ENCODE results near the gene UTF1. TPM values are rescaled to one million over a fixed set of nuclear protein-coding genes. Genes with fewer than 3 reads are reported as not detected.

Gene UTF1
- total RNA-seq, 6 experiments from 2014 or later = not detected

DNA sequence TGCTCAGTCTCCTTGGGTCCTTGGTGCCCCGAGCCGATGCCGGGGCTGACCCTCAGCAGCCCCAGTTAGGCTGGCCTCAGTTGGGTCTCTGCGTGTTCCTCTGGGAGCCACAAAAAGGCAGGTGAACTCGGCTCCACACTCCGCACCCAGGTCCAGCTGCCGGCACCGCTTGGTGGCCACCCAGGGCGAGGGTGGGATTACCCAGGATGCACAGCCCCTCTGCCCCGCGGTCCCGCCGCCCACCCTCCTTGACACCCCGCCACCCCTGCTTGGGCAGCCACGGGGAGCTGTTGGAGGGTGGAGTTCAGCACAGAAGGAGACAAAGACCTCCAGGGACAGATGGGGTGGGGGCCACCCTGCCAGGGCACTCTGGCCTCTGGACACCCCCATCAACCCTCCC, 25.3 kb downstream of the UTF1 start:
- Mint-ChIP-seq H3K36me3 (ENCODE audit: low read depth) (no peaks in the 10 kb centered on the region), H3K27me3 (ENCODE audit: insufficient read depth) (peaks cover 16% of the 10 kb centered on the region), H3K27ac (no peak overlapping the region), H3K9me3 (no peaks in the 10 kb centered on the region), H3K4me1 (ENCODE audit: low read depth) (peaks cover 23% of the 10 kb centered on the region), H3K4me3 (no peak overlapping the region)
- no peak for DNase-seq
- TF ChIP-seq, protein P1, sequence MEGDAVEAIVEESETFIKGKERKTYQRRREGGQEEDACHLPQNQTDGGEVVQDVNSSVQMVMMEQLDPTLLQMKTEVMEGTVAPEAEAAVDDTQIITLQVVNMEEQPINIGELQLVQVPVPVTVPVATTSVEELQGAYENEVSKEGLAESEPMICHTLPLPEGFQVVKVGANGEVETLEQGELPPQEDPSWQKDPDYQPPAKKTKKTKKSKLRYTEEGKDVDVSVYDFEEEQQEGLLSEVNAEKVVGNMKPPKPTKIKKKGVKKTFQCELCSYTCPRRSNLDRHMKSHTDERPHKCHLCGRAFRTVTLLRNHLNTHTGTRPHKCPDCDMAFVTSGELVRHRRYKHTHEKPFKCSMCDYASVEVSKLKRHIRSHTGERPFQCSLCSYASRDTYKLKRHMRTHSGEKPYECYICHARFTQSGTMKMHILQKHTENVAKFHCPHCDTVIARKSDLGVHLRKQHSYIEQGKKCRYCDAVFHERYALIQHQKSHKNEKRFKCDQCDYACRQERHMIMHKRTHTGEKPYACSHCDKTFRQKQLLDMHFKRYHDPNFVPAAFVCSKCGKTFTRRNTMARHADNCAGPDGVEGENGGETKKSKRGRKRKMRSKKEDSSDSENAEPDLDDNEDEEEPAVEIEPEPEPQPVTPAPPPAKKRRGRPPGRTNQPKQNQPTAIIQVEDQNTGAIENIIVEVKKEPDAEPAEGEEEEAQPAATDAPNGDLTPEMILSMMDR (IDR thresholded peaks at IDR 0.05) = no peak

DNA sequence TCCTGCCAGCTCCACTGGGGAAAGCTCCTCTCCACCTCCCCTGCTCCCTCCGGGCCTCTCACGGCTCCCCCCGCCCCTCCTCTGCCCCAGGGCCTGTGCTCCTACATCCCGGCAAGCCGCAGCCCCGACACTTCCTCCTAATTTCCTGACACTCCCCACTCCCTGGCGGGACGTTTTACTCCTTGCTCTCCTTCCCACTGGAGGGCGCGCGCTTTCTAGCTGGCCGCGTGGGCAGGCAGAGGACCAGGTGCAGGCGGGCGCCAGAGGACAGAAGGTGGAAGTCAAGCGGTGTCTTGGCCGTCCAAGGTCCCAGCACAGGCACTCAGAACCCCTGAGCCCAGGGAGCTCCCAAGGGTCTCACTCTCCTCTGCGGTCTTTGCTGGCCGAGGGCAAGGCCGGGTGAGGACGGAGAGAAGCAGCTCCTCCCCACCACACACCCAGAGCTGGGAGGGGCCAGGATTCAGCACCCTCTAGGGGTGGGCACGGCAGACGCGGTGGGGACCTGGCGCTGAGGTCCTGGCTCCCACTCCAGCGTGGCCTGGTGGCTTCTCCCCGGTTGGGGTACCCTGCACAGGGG, 27.6 kb downstream of the UTF1 start:
- Mint-ChIP-seq H3K9me3 (no peaks in the 10 kb centered on the region), H3K27ac (peak overlapping the region; percentile 59), H3K4me1 (ENCODE audit: low read depth) (peaks cover 32% of the 10 kb centered on the region), H3K4me3 (peak overlapping the region; percentile 57), H3K27me3 (ENCODE audit: insufficient read depth) (peaks cover 11% of the 10 kb centered on the region), H3K36me3 (ENCODE audit: low read depth) (no peaks in the 10 kb centered on the region)
- TF ChIP-seq, protein P1 (IDR thresholded peaks at IDR 0.05) = peak; percentile 58
- DNase-seq = peak; percentile 6

- peaks cover 8% of the 10 kb centered on the region for H3K27me3 Mint-ChIP-seq (ENCODE audit: insufficient read depth)
- H3K4me1 Mint-ChIP-seq (ENCODE audit: low read depth) = peaks cover 32% of the 10 kb centered on the region
- no peaks in the 10 kb centered on the region for H3K36me3 Mint-ChIP-seq (ENCODE audit: low read depth)
- no peak overlapping the region for H3K4me3 Mint-ChIP-seq
- TF ChIP-seq, protein P1 (IDR thresholded peaks at IDR 0.05) = no peak
- DNase-seq = no peak
- no peaks in the 10 kb centered on the region for H3K9me3 Mint-ChIP-seq
- H3K27ac Mint-ChIP-seq = peak overlapping the region; percentile 31; the same call in 1 of the 2 replicates
Observed at GRCh38 chr10:133258066-133258817, 28.2 kb downstream of the UTF1 start.

GRCh38 chr10:133258818-133259601, 29.0 kb downstream of the UTF1 start:
- Mint-ChIP-seq H3K27ac (peak overlapping the region; percentile 97), H3K4me1 (ENCODE audit: low read depth) (peaks cover 32% of the 10 kb centered on the region), H3K4me3 (peak overlapping the region; percentile 59), H3K9me3 (no peaks in the 10 kb centered on the region), H3K36me3 (ENCODE audit: low read depth) (no peaks in the 10 kb centered on the region), H3K27me3 (ENCODE audit: insufficient read depth) (peaks cover 7% of the 10 kb centered on the region; the same call in 1 of the 2 replicates)
- peak; percentile 99 for DNase-seq
- TF ChIP-seq, protein P1 (IDR thresholded peaks at IDR 0.05) = no peak

DNA sequence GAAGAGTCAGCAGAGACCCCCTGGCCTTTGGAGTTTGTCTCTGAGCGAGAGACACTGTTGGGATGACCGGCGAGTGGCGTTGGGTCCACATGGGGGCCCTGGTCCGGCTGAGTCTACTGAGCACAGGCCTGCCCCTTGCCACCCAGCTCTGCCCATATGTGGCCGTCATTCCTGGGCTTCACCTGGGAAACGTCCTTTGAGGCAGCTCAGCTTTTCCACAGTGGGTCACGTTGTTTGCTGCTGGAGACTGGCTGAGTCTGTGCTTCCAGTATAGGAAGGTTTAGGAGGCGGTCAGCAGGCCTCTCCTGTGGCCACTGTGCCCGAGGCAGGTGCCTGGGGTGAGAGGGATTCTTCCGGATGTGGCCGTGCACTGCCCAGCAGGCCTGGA, 29.6 kb downstream of the UTF1 start:
- peak overlapping the region; percentile 59 for H3K4me3 Mint-ChIP-seq
- H3K4me1 Mint-ChIP-seq (ENCODE audit: low read depth) = peaks cover 36% of the 10 kb centered on the region
- DNase-seq = no peak
- TF ChIP-seq, protein P1 (IDR thresholded peaks at IDR 0.05) = no peak
- peaks cover 7% of the 10 kb centered on the region; the same call in 1 of the 2 replicates for H3K27me3 Mint-ChIP-seq (ENCODE audit: insufficient read depth)
- H3K9me3 Mint-ChIP-seq = no peaks in the 10 kb centered on the region
- peak overlapping the region; percentile 97 for H3K27ac Mint-ChIP-seq
- H3K36me3 Mint-ChIP-seq (ENCODE audit: low read depth) = no peaks in the 10 kb centered on the region

All from HFFc6 (cell line).